Panc1 (cell line): ENCODE data around the gene COQ2. TPM values are rescaled to one million over a fixed set of nuclear protein-coding genes. Genes with fewer than 3 reads are reported as not detected.

Experiments used
- ATAC-seq: fragments of 200-7000 bp; cut with Tn5 transposase; 2 replicates; pipeline ENCODE4 v1.9.1; 2020; ENCODE audit warnings: mild to moderate bottlenecking, moderate library complexity
- Bru-seq: library from RNA; stranded (reverse); fragments of 400-500 nt; gene quantifications from one replicate; lab custom pipeline; 2021; lab: Mats Ljungman, UMichigan
- BruChase-seq, 2 experiments: library from RNA; stranded (reverse); fragments of 400-500 nt; gene quantifications; one replicate each; lab custom pipeline; 2021; lab: Mats Ljungman, UMichigan
- BruUV-seq: library from RNA; stranded (reverse); fragments of 400-500 nt; replicated peaks from 2 replicates; lab custom pipeline; 2021; lab: Mats Ljungman, UMichigan
- CTCF ChIA-PET: fragments of 300-600 bp; sonication (Branson Sonifier 250); formaldehyde crosslinking; loops from one replicate; lab custom pipeline; 2022; ENCODE audit warnings: antibody characterized with exemption; lab: Charles Lee
- POLR2A ChIA-PET: fragments of 300-600 bp; sonication (Branson Sonifier 250); formaldehyde crosslinking; loops from one replicate; lab custom pipeline; 2022; ENCODE audit warnings: antibody characterized with exemption; lab: Charles Lee
- DNase-seq: peaks from one replicate; pipeline ENCODE4 v3.0.0-alpha.2; 2010; ENCODE audit warnings: low read depth, low spot score
- H3K27ac ChIP-seq: 2 replicates; pipeline ENCODE4 v1.5.1; 2011; ENCODE audit warnings: mild to moderate bottlenecking, low read length, inconsistent platforms
- H3K27me3 ChIP-seq: fragments of 200-500 bp; sonication (Bioruptor generic); 2 replicates; pipeline ENCODE4 v1.6.0; 2014; ENCODE audit warnings: low read length, inconsistent platforms; ENCODE audit not compliant: control insufficient read depth, insufficient read depth
- H3K36me3 ChIP-seq: fragments of 200-500 bp; sonication (Bioruptor generic); 2 replicates; pipeline ENCODE4 v1.5.1; 2014; ENCODE audit warnings: inconsistent platforms, mild to moderate bottlenecking, low read length, moderate library complexity; ENCODE audit not compliant: control insufficient read depth, insufficient read depth
- H3K4me1 ChIP-seq: 2 replicates; pipeline ENCODE4 v1.5.1; 2011; ENCODE audit warnings: inconsistent platforms, mild to moderate bottlenecking, low read length, moderate library complexity; ENCODE audit not compliant: control insufficient read depth, insufficient read depth
- H3K4me3 ChIP-seq, 2 experiments: 2 replicates each; pipeline ENCODE4 v1.5.1; 2011 to 2012; ENCODE audit warnings: low read depth in 2 of 2, low read length in 2 of 2, mild to moderate bottlenecking in 2 of 2, inconsistent platforms in 1 of 2, moderate library complexity in 1 of 2
- H3K9me3 ChIP-seq: fragments of 200-500 bp; sonication (Bioruptor generic); 2 replicates; pipeline ENCODE4 v1.5.1; 2014; ENCODE audit warnings: low read depth, mild to moderate bottlenecking, inconsistent platforms, low read length, moderate library complexity; ENCODE audit not compliant: control insufficient read depth, insufficient read depth
- CTCF ChIP-seq: fragments of 450-650 bp; IDR thresholded peaks from 2 replicates; pipeline ENCODE4 v1.5.1; 2017; ENCODE audit warnings: mild to moderate bottlenecking
- POLR2AphosphoS5 ChIP-seq: IDR thresholded peaks from 2 replicates; pipeline ENCODE4 v1.6.1; 2012; ENCODE audit warnings: mild to moderate bottlenecking, low read depth, low read length, moderate library complexity
- REST ChIP-seq, 2 experiments: IDR thresholded peaks; 2 replicates each; pipeline ENCODE4 v1.6.1; 2011 to 2012; ENCODE audit warnings: low read depth in 2 of 2, control low read depth in 1 of 2, low read length in 1 of 2, mild to moderate bottlenecking in 1 of 2, moderate library complexity in 1 of 2; ENCODE audit not compliant: insufficient read depth in 1 of 2
- SIN3A ChIP-seq: IDR thresholded peaks from 2 replicates; pipeline ENCODE4 v1.6.1; 2012; ENCODE audit warnings: low read depth, mild to moderate bottlenecking, low read length, moderate library complexity, borderline replicate concordance; ENCODE audit not compliant: insufficient read depth
- TCF7L2 ChIP-seq: IDR thresholded peaks from 2 replicates; pipeline ENCODE4 v1.6.1; 2011; ENCODE audit warnings: mild to moderate bottlenecking, low read depth, low read length, inconsistent platforms
- in situ Hi-C: cut with HindIII; loops from 2 replicates; pipeline ENCODE4 v1.10.0; 2016; ENCODE audit warnings: low sequenced_read_pairs, low pct_unique_long_range_greater_than_20kb
- intact Hi-C: fragments of 100-400 bp; cut with micrococcal nuclease; formaldehyde crosslinking; loops from one replicate; pipeline ENCODE4 v1.10.0; 2022; ENCODE audit not compliant: unreplicated experiment
- long read RNA-seq: library from polyadenylated mRNA; unstranded; transcript quantifications from one replicate; pipeline ENCODE4 v2.0.0, GENCODE V29; 2021; ENCODE audit not compliant: unreplicated experiment
- polyA plus RNA-seq: library from polyadenylated mRNA; unstranded; fragments of >200 nt; gene quantifications from one replicate; pipeline ENCODE4 v1.2.1, GENCODE V29; 2012; ENCODE audit warnings: missing spikeins; ENCODE audit not compliant: insufficient read length
- total RNA-seq: library from RNA; stranded (reverse); gene quantifications from one replicate; pipeline ENCODE4 v1.2.1, GENCODE V29; 2021; ENCODE audit not compliant: unreplicated experiment

Gene COQ2
- total RNA-seq, result 28.1 TPM
- polyA plus RNA-seq, result 16.7 TPM
- percentile 79 among the genes with signal in this experiment for Bru-seq, nascent RNA
- BruChase-seq, experiment 1, labeled RNA remaining after a 2-hour chase, result percentile 67 among the genes with signal in this experiment
- percentile 76 among the genes with signal in this experiment for BruChase-seq, experiment 2, labeled RNA remaining after a 6-hour chase
- long read RNA-seq, transcript COQ2-206 (7 exons, 1,641 nt), result major isoform, 45 of 63 reads
- long read RNA-seq, partial matches to known transcripts, result 9 of 63 reads
- long read RNA-seq, other reads (novel, unspliced or antisense), result 8 of 63 reads

GRCh38 chr4:83284193-83285054 is at the start of gene COQ2:
Gene COQ2 (minus strand): TSS chr4:83284798. CDS start chr4:83284764, 34 bp downstream.
- DNase-seq, result peak; percentile 60
- H3K36me3 ChIP-seq, result no peaks in the 10 kb centered on the region; the same call in 1 of the 2 replicates
- ATAC-seq, result peak; percentile 94
- ChIA-PET CTCF (interaction anchor here (0.7 to 1.0 kb wide), 2 partner anchors 12 to 174 kb away, joined by 3 to 5 read pairs; no protein-coding TSS in a partner anchor), POLR2A (interaction anchor here (0.7 kb wide), 2 partner anchors 12 to 360 kb away, joined by 3 read pairs; no protein-coding TSS in a partner anchor)
- TF ChIP-seq TCF7L2 (no peak), SIN3A (peak; percentile 76; the same call in 1 of the 2 replicates), POLR2AphosphoS5 (peak; percentile 62), CTCF (peak; percentile 51), REST (IDR thresholded peaks at IDR 0.05; ENCODE audit: insufficient read depth in 1 of 2, low read depth in 2 of 2, low read length in 1 of 2) (peak in 1 of 2 experiments; percentile 35; a peak in 1 of 4 replicates)
- H3K9me3 ChIP-seq, result no peaks in the 10 kb centered on the region
- intact Hi-C loops (no loop called here), in situ Hi-C loops (no loop called here)
- peak within 1 kb of the TSS; percentile 61 to 85 for H3K4me3 ChIP-seq
- H3K27me3 ChIP-seq, result no peaks in the 10 kb centered on the region
- no TSS peak for BruUV-seq
- peaks cover 32% of the 10 kb centered on the region for H3K4me1 ChIP-seq
- peak within 1 kb of the TSS; percentile 98 for H3K27ac ChIP-seq

- ChIA-PET CTCF (no interaction called here), POLR2A (interaction anchor here (0.6 kb wide), 1 partner anchor 77 kb away, joined by 3 read pairs; no protein-coding TSS in a partner anchor)
- Histone ChIP-seq H3K36me3 (no peaks in the 10 kb centered on the region), H3K9me3 (no peaks in the 10 kb centered on the region), H3K4me1 (peaks cover 3% of the 10 kb centered on the region; the same call in 1 of the 2 replicates), H3K4me3 (no peak overlapping the region), H3K27me3 (no peaks in the 10 kb centered on the region), H3K27ac (no peak overlapping the region)
- ATAC-seq (no peak), DNase-seq (no peak)
- in situ Hi-C loops, result no loop called here
- BruUV-seq, result no TSS peak
- intact Hi-C loops, result no loop called here
- TF ChIP-seq REST (IDR thresholded peaks at IDR 0.05; ENCODE audit: insufficient read depth in 1 of 2, low read depth in 2 of 2, low read length in 1 of 2), result no peak
- no peak for TF ChIP-seq SIN3A
- no peak for TF ChIP-seq CTCF
- TF ChIP-seq POLR2AphosphoS5, result no peak
- TF ChIP-seq TCF7L2, result no peak
Measured at GRCh38 chr4:83331956-83332355, 47.4 kb upstream of the COQ2 start.
